HEK293 (cell line): ENCODE data around the gene SCYL1.

Experiments
- KLF17 ChIP-seq: fragments of 450-650 bp; formaldehyde crosslinking; IDR thresholded peaks from 2 replicates; pipeline ENCODE4 v1.5.1; 2016; ENCODE audit warnings: missing biosample characterization, missing genetic modification characterization
- KLF9 ChIP-seq: fragments of 450-650 bp; formaldehyde crosslinking; IDR thresholded peaks from 2 replicates; pipeline ENCODE4 v1.5.1; 2016; ENCODE audit warnings: missing biosample characterization, missing genetic modification characterization, low read depth
- PRDM2 ChIP-seq: fragments of 450-650 bp; formaldehyde crosslinking; IDR thresholded peaks from 2 replicates; pipeline ENCODE4 v1.5.1; 2016; ENCODE audit warnings: missing biosample characterization, missing genetic modification characterization, borderline replicate concordance
- PRDM4 ChIP-seq: fragments of 450-650 bp; formaldehyde crosslinking; IDR thresholded peaks from 2 replicates; pipeline ENCODE4 v1.5.1; 2017; ENCODE audit warnings: missing biosample characterization, missing genetic modification characterization
- PRDM6 ChIP-seq: fragments of 450-650 bp; formaldehyde crosslinking; IDR thresholded peaks from 2 replicates; pipeline ENCODE4 v1.5.1; 2017; ENCODE audit warnings: missing biosample characterization, missing genetic modification characterization
- ZBTB20 ChIP-seq: fragments of 450-650 bp; formaldehyde crosslinking; IDR thresholded peaks from 2 replicates; pipeline ENCODE4 v1.5.1; 2016; ENCODE audit warnings: missing biosample characterization, missing genetic modification characterization
- ZBTB21 ChIP-seq: fragments of 450-650 bp; formaldehyde crosslinking; IDR thresholded peaks from 2 replicates; pipeline ENCODE4 v1.5.1; 2017; ENCODE audit warnings: missing biosample characterization, missing genetic modification characterization
- ZFP41 ChIP-seq: fragments of 450-650 bp; formaldehyde crosslinking; IDR thresholded peaks from 2 replicates; pipeline ENCODE4 v1.5.1; 2016; ENCODE audit warnings: missing biosample characterization, missing genetic modification characterization, borderline replicate concordance
- ZNF24 ChIP-seq: fragments of 450-650 bp; formaldehyde crosslinking; IDR thresholded peaks from 2 replicates; pipeline ENCODE4 v1.5.1; 2016; ENCODE audit warnings: missing biosample characterization, missing genetic modification characterization
- ZNF26 ChIP-seq: fragments of 450-650 bp; formaldehyde crosslinking; IDR thresholded peaks from 2 replicates; pipeline ENCODE4 v1.5.1; 2016; ENCODE audit warnings: missing biosample characterization, missing genetic modification characterization
- ZNF266 ChIP-seq: fragments of 450-650 bp; formaldehyde crosslinking; IDR thresholded peaks from 2 replicates; pipeline ENCODE4 v1.5.1; 2016; ENCODE audit warnings: missing biosample characterization, missing genetic modification characterization, low read depth
- ZNF274 ChIP-seq, 2 experiments: fragments of 200-500 bp in 1 of 2; fragments of 450-650 bp in 1 of 2; sonication (Bioruptor generic) in 1 of 2; formaldehyde crosslinking in 1 of 2; IDR thresholded peaks; 2 replicates each; pipeline versions ENCODE4 v1.5.1 to v1.6.1; 2014 to 2016; ENCODE audit warnings: borderline replicate concordance in 1 of 2, inconsistent platforms in 1 of 2, low read length in 1 of 2, missing biosample characterization in 1 of 2, missing genetic modification characterization in 1 of 2
- ZNF280C ChIP-seq: fragments of 450-650 bp; formaldehyde crosslinking; IDR thresholded peaks from 2 replicates; pipeline ENCODE4 v1.5.1; 2016; ENCODE audit warnings: missing biosample characterization, missing genetic modification characterization
- ZNF37A ChIP-seq: fragments of 450-650 bp; IDR thresholded peaks from 2 replicates; pipeline ENCODE4 v1.5.1; 2018; ENCODE audit warnings: missing biosample characterization, missing genetic modification characterization
- ZNF561 ChIP-seq: fragments of 450-650 bp; IDR thresholded peaks from 2 replicates; pipeline ENCODE4 v1.5.1; 2018; ENCODE audit warnings: missing biosample characterization, missing genetic modification characterization, borderline replicate concordance
- ZNF600 ChIP-seq: fragments of 450-650 bp; formaldehyde crosslinking; IDR thresholded peaks from 2 replicates; pipeline ENCODE4 v1.5.1; 2016; ENCODE audit warnings: missing biosample characterization, missing genetic modification characterization
- ZNF624 ChIP-seq: fragments of 450-650 bp; formaldehyde crosslinking; IDR thresholded peaks from 2 replicates; pipeline ENCODE4 v1.5.1; 2017; ENCODE audit warnings: missing biosample characterization, missing genetic modification characterization
- ZNF626 ChIP-seq: fragments of 450-650 bp; sonication (Bioruptor Pico); formaldehyde crosslinking; IDR thresholded peaks from 2 replicates; pipeline ENCODE4 v1.5.1; 2018; ENCODE audit warnings: missing biosample characterization, missing genetic modification characterization, inconsistent platforms
- ZNF76 ChIP-seq: fragments of 450-650 bp; formaldehyde crosslinking; IDR thresholded peaks from 2 replicates; pipeline ENCODE4; 2016; ENCODE audit warnings: low read depth, missing biosample characterization, missing genetic modification characterization, borderline replicate concordance
- ZNF792 ChIP-seq: fragments of 450-650 bp; formaldehyde crosslinking; IDR thresholded peaks from 2 replicates; pipeline ENCODE4 v1.5.1; 2016; ENCODE audit warnings: missing biosample characterization, missing genetic modification characterization
- ZNF830 ChIP-seq: fragments of 450-650 bp; IDR thresholded peaks from 2 replicates; pipeline ENCODE4 v1.5.0; 2018; ENCODE audit warnings: missing biosample characterization, missing genetic modification characterization, low read depth, mild to moderate bottlenecking, moderate library complexity

SCYL1 gene

GRCh38 chr11:65497141-65498041, 27.5 kb upstream of the SCYL1 start (continued):
- TF ChIP-seq ZNF600 (tag by site-specific recombination) = peak; percentile 71; the same call in 1 of the 2 replicates
- no peak for TF ChIP-seq ZNF626
- TF ChIP-seq PRDM2 = no peak
- peak; percentile 82 for TF ChIP-seq KLF17 (tag by site-specific recombination)
- TF ChIP-seq ZNF76 = peak; percentile 44; the same call in 1 of the 2 replicates
- TF ChIP-seq ZNF561 (tag by site-specific recombination) = 0 out of 2 replicates have a peak, but pooled peaks have one; percentile 61
- no peak for TF ChIP-seq ZNF624 (tag by site-specific recombination)
- no peak for TF ChIP-seq ZNF830 (tag by site-specific recombination)
- TF ChIP-seq ZFP41 (tag by site-specific recombination) = no peak
- no peak for TF ChIP-seq ZNF37A (tag by site-specific recombination)
- TF ChIP-seq ZNF26 (tag by site-specific recombination) = no peak
- TF ChIP-seq ZNF266 (tag by site-specific recombination) = no peak
- no peak for TF ChIP-seq ZNF280C (tag by site-specific recombination)
- TF ChIP-seq ZBTB21 (tag by site-specific recombination) = no peak
- peak; percentile 91 for TF ChIP-seq KLF9 (tag by site-specific recombination)
- TF ChIP-seq PRDM4 (tag by site-specific recombination) = no peak
- TF ChIP-seq ZNF274 (IDR thresholded peaks at IDR 0.05; ENCODE audit: low read length) = no peak
- TF ChIP-seq ZNF274 (tag by site-specific recombination; IDR thresholded peaks at IDR 0.05; ENCODE audit: borderline replicate concordance) = no peak
- TF ChIP-seq ZBTB20 (tag by site-specific recombination) = peak; percentile 88
- no peak for TF ChIP-seq ZNF792 (tag by site-specific recombination)
- TF ChIP-seq ZNF24 = 0 out of 2 replicates have a peak, but pooled peaks have one; percentile 26
- peak; percentile 75 for TF ChIP-seq PRDM6 (tag by site-specific recombination)
